SK-N-SH (cell line): Measurements from ENCODE around the gene SCNN1B.

Source experiments
- CHD2 ChIP-seq: fragments of 150-350 bp; IDR thresholded peaks from 2 replicates; pipeline ENCODE4 v1.6.1; 2018; ENCODE audit warnings: low read length; ENCODE audit not compliant: partially characterized antibody
- ELF1 ChIP-seq: IDR thresholded peaks from 2 replicates; pipeline ENCODE4 v1.4.0; 2012
- EZH2phosphoT487 ChIP-seq: fragments of 200-600 bp; sonication (generic); IDR thresholded peaks from 2 replicates; pipeline ENCODE4 v1.6.1; 2017; ENCODE audit warnings: low read depth, mixed run types, mild to moderate bottlenecking, antibody characterized with exemption, moderate library complexity, borderline replicate concordance
- JUND ChIP-seq: IDR thresholded peaks from 2 replicates; pipeline ENCODE4 v1.4.0; 2012
- MXI1 ChIP-seq: IDR thresholded peaks from 2 replicates; pipeline ENCODE4 v1.6.1; 2012; ENCODE audit warnings: mild to moderate bottlenecking, low read depth, low read length, improper control_type of control experiment
- POLR2AphosphoS5 ChIP-seq: IDR thresholded peaks from 2 replicates; pipeline ENCODE4 v1.6.1; 2012; ENCODE audit warnings: low read depth, low read length
- RAD21 ChIP-seq: IDR thresholded peaks from 2 replicates; pipeline ENCODE4 v1.6.1; 2012; ENCODE audit warnings: mild to moderate bottlenecking, low read length
- RFX5 ChIP-seq: IDR thresholded peaks from 2 replicates; pipeline ENCODE4 v1.6.1; 2012; ENCODE audit warnings: mild to moderate bottlenecking, improper control_type of control experiment, low read length
- SIN3A ChIP-seq: IDR thresholded peaks from 2 replicates; pipeline ENCODE4 v1.6.1; 2012; ENCODE audit warnings: low read depth, mild to moderate bottlenecking, low read length, moderate library complexity, borderline replicate concordance
- SMC3 ChIP-seq: IDR thresholded peaks from 2 replicates; pipeline ENCODE4 v1.6.1; 2012; ENCODE audit warnings: low read depth, low read length, improper control_type of control experiment
- TF ChIP-seq, protein P1 (sequence below): fragments of 200-600 bp; sonication (generic); IDR thresholded peaks from 2 replicates; pipeline ENCODE4 v1.6.1; 2017; ENCODE audit warnings: antibody characterized with exemption, mild to moderate bottlenecking, moderate library complexity
- TF ChIP-seq, protein P2 (sequence below): IDR thresholded peaks from 2 replicates; pipeline ENCODE4 v1.6.1; 2012; ENCODE audit warnings: mild to moderate bottlenecking, low read depth, low read length, moderate library complexity
- TF ChIP-seq, protein P3 (sequence below): fragments of 150-350 bp; IDR thresholded peaks from 2 replicates; pipeline ENCODE4 v1.6.1; 2017; ENCODE audit warnings: antibody characterized with exemption, low read length, low read depth, borderline replicate concordance
- TF ChIP-seq, protein P4 (sequence below): IDR thresholded peaks from 2 replicates; pipeline ENCODE4 v1.4.0; 2012; ENCODE audit warnings: low read depth

DNA sequence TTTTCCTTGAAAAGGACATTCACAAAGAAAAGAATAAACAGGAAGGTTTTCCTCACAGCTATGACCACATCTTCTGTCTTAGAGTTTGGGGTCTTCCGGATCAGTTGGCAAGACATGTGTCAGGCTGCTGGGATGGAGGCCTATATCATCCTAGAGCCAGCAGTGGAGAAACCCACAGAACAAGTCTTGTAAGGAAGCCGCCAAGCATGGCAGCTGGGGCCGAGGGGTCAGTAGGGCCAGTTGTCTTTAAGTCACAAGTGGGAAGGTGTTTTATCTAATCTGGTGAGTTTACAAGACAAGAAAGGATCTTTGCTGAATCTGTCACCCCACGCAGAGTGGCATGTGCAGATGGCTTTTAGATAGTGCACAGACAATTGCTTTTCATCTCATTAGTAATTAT is 25.7 kb downstream of the SCNN1B start:
- TF ChIP-seq EZH2phosphoT487 (no peak), MXI1 (no peak), ELF1 (no peak), JUND (no peak), SMC3 (no peak), POLR2AphosphoS5 (no peak), RAD21 (no peak), SIN3A (no peak), CHD2 (no peak), RFX5 (no peak)
- TF ChIP-seq, protein P1, sequence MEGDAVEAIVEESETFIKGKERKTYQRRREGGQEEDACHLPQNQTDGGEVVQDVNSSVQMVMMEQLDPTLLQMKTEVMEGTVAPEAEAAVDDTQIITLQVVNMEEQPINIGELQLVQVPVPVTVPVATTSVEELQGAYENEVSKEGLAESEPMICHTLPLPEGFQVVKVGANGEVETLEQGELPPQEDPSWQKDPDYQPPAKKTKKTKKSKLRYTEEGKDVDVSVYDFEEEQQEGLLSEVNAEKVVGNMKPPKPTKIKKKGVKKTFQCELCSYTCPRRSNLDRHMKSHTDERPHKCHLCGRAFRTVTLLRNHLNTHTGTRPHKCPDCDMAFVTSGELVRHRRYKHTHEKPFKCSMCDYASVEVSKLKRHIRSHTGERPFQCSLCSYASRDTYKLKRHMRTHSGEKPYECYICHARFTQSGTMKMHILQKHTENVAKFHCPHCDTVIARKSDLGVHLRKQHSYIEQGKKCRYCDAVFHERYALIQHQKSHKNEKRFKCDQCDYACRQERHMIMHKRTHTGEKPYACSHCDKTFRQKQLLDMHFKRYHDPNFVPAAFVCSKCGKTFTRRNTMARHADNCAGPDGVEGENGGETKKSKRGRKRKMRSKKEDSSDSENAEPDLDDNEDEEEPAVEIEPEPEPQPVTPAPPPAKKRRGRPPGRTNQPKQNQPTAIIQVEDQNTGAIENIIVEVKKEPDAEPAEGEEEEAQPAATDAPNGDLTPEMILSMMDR, result no peak
- TF ChIP-seq, protein P2, sequence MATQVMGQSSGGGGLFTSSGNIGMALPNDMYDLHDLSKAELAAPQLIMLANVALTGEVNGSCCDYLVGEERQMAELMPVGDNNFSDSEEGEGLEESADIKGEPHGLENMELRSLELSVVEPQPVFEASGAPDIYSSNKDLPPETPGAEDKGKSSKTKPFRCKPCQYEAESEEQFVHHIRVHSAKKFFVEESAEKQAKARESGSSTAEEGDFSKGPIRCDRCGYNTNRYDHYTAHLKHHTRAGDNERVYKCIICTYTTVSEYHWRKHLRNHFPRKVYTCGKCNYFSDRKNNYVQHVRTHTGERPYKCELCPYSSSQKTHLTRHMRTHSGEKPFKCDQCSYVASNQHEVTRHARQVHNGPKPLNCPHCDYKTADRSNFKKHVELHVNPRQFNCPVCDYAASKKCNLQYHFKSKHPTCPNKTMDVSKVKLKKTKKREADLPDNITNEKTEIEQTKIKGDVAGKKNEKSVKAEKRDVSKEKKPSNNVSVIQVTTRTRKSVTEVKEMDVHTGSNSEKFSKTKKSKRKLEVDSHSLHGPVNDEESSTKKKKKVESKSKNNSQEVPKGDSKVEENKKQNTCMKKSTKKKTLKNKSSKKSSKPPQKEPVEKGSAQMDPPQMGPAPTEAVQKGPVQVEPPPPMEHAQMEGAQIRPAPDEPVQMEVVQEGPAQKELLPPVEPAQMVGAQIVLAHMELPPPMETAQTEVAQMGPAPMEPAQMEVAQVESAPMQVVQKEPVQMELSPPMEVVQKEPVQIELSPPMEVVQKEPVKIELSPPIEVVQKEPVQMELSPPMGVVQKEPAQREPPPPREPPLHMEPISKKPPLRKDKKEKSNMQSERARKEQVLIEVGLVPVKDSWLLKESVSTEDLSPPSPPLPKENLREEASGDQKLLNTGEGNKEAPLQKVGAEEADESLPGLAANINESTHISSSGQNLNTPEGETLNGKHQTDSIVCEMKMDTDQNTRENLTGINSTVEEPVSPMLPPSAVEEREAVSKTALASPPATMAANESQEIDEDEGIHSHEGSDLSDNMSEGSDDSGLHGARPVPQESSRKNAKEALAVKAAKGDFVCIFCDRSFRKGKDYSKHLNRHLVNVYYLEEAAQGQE, result no peak
- TF ChIP-seq, protein P3, sequence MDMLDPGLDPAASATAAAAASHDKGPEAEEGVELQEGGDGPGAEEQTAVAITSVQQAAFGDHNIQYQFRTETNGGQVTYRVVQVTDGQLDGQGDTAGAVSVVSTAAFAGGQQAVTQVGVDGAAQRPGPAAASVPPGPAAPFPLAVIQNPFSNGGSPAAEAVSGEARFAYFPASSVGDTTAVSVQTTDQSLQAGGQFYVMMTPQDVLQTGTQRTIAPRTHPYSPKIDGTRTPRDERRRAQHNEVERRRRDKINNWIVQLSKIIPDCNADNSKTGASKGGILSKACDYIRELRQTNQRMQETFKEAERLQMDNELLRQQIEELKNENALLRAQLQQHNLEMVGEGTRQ, result no peak
- TF ChIP-seq, protein P4, sequence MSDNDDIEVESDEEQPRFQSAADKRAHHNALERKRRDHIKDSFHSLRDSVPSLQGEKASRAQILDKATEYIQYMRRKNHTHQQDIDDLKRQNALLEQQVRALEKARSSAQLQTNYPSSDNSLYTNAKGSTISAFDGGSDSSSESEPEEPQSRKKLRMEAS, result no peak
